HG03135 (cell line): ENCODE data around the gene TTC7B.
"Not testable (repeated sequence)": the region's sequence is repeated elsewhere in the genome, so short reads cannot be mapped to it uniquely, and the experiment has no call there.

Experiments
- ATAC-seq: cut with Tn5 transposase; IDR thresholded peaks from one replicate; pipeline ENCODE4 v1.9.1; 2021; ENCODE audit warnings: mild to moderate bottlenecking, moderate library complexity; ENCODE audit not compliant: unreplicated experiment

The TTC7B gene, protein sequence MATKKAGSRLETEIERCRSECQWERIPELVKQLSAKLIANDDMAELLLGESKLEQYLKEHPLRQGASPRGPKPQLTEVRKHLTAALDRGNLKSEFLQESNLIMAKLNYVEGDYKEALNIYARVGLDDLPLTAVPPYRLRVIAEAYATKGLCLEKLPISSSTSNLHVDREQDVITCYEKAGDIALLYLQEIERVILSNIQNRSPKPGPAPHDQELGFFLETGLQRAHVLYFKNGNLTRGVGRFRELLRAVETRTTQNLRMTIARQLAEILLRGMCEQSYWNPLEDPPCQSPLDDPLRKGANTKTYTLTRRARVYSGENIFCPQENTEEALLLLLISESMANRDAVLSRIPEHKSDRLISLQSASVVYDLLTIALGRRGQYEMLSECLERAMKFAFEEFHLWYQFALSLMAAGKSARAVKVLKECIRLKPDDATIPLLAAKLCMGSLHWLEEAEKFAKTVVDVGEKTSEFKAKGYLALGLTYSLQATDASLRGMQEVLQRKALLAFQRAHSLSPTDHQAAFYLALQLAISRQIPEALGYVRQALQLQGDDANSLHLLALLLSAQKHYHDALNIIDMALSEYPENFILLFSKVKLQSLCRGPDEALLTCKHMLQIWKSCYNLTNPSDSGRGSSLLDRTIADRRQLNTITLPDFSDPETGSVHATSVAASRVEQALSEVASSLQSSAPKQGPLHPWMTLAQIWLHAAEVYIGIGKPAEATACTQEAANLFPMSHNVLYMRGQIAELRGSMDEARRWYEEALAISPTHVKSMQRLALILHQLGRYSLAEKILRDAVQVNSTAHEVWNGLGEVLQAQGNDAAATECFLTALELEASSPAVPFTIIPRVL

DNA sequence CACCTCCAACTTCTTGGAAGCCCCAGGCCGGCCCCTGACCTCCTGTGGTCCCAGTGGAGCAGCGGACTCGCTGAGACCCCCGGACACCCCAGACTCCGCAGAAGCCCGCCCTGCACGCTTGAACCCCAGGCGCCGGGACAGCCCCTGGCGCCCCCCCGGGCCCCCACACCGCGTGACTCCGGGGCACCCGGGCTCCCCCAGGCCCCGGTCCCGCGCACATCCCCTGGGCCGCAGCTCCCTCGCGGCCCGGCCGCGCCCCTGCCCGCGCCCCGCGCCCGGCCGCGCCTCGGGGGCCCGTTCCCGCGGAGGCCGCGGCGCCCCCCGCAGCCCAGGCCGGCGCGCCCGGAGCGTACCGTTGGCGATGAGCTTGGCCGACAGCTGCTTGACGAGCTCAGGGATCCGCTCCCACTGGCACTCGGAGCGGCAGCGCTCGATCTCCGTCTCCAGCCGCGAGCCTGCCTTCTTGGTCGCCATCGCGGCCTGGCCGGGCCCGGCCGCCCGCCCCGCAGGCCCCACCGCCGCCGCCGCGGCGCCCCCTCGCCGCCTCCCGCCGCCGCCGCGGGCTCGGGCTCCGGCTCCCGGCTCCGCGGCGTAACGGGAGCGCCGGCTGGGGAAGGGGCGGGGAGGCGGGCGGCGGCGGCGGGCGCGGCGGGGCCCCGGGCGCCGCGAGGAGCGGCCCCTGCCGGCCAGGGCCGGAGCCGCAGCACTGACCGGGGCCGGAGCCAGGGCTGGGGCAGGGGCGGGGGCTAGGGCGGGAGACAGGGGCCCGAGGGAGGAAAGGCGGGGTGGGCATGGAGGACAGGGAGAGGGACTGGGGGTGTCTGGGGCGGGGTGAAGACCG, at the start of gene TTC7B:
Gene TTC7B, minus strand, starts transcription at position 609 of the 841 bp plus-strand sequence. Its CDS starts 135 bp downstream, at position 474.
- ATAC-seq: peak; percentile 64

DNA sequence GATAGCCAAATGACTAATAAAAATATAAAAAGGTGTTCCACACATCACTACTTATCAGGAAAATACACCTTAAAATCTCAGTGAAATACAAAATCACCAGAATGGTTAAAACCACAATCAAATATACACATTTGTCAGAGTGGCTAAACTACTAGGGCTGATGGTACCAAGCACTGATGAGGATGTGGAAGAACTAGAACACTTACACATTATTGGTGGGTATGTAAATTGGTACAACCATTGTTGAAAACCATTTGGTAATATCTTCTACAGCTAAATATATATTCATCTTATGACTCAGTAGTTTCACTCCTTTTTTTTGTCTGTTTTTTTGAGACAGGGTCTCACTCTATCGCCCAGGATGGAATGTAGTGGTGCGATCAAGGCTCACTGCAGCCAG, 48.5 kb upstream of the TTC7B start:
- no peak for ATAC-seq

DNA sequence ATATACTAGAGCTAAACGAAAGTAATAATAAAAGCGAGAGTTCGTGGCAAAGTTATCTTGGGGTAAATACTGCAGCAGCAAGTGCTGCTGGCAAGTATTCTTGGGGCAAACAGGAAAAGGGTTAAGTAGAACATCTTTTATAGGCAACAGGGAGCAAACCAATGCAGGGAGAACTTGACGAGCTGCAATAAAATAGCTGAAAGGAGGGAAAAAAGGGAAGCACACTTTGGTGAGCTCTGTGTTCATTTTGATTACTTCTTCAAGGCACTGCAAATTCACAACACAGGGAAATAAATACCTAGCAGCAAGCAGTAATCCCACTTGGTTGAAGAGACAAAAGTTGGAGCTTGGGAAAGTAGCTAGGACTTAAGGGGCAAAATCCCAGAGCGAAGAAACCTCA, 42.3 kb upstream of the TTC7B start:
- no peak for ATAC-seq

DNA sequence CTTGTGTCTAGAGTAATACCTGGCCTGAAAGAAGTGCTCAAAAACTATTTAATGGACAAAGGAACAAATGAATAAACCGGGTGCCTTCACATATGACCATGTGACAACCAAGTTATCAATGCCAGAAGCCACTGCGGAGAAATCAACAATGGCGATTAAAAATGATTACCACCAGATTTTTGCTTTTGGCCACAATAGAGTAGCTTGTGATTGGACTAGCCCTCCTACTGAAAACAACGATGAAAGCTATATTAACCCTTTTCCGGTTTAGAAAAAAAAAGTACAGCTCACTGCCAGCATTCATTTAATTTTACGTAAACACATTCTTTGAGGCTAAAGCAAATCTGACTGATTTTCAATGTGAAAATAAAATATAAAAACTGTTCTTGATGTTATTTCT, 41.6 kb upstream of the TTC7B start:
- no peak for ATAC-seq

DNA sequence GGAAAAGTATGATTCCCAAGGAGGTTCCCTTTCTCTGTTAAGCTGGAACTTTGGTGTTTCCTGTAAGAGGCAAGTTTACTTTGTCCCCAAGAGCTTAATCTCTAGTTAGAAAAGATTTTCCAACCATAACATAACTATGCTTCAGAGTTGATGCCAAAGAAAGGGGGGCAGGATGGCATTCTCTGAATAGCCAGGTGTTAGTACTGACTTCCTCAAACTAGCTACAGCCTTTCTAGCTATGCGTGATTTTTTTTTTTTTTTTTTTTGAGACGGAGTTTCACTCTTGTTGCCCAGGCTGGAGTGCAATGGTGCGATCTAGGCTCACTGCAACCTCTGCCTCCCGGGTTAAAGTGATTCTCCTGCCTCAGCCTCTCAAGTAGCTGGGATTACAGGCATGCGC, 39.9 kb upstream of the TTC7B start:
- ATAC-seq: not testable (repeated sequence)

DNA sequence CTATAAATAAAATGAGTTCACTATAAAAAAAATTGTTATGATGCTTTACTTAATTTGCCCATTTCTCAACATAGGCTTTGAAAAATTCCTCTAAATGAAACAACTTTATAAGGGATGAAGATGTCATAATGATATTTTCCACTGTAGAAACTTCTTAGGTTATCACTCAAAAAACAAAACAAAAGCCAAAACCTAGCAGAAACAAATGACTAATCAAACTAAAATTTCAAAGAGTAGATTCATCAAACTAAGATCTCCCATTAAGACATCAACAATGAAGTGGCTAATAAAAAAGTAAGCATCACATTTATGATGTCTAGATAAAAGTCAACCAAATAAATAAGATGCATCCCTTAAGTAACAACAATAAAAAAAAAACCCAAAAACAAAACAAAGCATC, 36.9 kb upstream of the TTC7B start:
- ATAC-seq: no peak

DNA sequence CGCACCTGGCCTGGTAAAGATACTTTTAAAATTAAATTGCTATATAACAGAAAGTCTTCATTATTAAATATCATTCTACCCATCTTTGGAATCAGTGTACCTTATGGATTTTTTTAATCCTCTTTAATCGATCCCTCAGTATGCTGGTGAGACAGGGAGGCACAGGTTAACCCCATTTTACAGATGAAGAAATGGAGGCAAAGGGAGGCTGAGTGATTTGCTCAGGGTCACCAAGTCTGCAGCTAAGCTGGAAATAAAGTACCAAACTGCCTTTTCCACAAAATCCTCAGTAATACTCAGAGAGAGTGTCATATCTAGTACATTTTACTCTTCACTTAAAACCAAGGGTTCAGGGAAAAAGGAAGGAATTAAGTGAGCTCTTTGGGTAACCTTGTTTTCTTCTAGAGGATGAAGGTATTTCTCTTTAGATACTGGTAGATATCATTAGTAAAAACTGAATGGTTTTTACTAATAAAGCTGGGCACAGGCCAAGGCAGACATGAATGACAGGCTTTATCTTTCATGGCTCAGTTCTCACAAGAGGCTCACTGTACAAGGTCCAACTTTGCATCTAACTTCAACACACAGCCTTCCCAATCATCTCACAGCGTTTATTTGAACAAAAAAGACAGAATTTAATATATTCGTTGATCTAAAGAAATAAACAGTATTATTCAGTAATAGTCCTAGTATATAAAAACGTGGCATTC, 35.3 kb upstream of the TTC7B start:
- no peak for ATAC-seq

DNA sequence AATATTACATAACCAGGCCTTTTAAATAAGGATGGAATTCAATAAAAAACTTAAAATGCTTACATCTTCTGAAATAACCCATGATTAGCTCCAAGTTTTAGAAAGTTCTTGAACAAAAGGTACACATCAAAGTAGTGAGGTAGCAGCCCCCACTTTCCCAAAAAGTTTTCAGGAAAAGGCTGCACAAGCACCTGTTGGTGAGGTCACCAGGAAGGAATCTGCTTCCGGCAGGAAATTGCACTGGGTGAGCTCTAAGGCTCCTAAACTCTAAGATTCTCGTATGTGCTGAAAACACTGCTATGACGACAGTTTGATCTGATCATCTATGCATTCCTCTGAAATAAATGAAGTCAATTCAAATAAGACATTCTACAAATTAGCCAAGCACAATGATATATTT, 34.3 kb upstream of the TTC7B start:
- no peak for ATAC-seq

DNA sequence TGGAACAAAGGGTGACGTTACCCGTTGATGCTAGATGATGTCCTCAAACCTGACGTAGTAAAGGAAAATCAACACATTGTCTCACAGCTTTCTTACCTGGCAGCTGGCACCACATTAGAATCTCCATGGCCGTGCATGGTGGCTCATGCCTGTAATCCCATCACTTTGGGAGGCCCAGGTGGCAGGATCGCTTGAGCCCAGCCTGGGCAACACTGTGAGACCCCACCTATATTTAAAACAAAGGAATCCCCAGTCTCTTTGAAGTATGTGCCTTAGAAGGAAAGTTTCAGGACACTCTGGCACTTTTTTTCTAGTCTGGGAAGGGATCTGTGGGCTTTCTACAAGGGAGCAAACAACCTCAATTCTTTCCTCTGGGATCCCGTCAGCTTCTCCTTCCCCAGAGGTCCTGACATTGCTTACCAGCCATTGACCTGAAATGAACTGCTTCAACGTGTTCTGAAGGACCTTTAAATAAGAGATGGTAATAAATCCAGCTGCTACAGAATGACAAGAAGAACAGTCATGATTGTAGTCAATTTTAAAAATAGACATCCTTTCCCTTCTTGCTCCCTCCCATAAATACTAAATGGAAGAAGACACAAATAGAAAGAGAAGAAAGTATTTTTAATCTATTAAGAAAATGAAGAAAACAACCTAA, 33.7 kb upstream of the TTC7B start:
- no peak for ATAC-seq

DNA sequence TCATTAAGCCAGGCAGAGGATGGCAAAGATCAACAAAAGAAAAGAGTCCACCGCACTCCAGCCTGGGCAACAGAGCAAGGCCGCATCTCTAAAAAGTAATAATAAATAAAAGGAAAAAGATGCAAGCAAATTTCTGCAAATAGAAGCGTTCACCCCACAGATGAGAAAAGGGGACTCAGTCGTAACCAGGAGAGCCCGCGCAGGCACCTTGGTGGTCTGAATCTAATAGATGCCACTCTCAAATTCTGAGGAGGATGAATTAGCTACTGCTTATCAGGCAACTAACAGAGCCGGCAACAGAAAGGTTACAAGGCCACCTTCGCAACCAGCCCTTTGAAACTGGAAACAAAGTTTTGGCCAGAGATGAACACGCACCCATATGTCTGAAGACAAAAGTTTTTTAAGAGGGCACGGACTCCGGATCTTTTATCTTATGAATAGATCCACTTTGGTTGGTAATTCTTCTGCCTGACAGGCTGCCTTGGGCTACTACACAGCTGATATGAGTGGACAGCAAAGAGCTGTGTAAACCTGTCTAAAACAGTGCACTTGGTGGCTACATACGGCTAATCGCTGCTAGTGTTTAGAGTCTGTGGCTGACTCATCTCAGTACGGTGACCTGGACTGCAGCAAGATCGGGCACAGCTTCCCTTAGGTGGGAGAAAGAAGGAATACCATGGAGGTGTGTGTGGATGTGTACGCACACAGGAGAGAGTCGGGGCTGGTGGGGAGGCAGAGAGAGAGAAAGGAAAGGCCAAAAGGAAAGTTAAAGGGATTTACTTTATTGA, 32.9 kb upstream of the TTC7B start:
- no peak for ATAC-seq

DNA sequence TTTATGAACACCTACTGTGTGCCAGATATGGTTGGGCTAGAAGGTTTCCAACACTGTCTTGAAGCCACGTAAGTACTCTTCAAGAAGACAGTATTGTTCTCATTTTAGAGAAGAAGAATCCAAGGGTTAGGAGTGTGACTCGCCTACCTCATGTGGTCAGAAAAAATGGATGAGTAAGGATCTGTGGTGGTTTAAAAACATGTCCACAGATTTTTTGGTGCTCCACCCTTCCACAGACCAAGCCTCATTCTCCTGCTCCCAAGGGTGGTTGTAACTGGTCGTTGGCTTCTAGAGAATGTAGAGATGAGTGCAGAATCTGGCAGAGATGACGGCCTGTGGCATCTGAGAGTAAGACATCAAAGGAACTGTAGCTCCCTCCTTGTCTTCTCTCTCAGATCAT, 30.3 kb upstream of the TTC7B start:
- ATAC-seq: no peak

DNA sequence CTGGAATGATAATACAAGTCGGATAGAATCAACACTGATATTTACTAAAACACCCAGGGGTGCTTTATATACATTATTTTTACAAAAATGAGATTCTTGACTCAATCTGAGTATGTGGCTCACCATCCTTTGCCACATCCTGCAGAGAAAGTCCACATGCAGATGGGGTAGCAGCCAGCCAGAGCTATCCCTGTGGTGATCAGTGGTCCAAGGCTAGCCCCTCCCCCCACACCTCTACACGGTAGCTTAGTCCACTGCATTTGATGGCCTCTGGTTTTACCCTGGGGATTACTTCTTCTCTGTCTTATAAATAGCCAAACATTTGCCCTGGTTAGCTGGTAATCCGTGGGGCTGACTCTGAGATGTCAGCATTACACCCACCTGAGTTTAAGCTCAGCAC, 28.1 kb upstream of the TTC7B start:
- ATAC-seq: no peak

DNA sequence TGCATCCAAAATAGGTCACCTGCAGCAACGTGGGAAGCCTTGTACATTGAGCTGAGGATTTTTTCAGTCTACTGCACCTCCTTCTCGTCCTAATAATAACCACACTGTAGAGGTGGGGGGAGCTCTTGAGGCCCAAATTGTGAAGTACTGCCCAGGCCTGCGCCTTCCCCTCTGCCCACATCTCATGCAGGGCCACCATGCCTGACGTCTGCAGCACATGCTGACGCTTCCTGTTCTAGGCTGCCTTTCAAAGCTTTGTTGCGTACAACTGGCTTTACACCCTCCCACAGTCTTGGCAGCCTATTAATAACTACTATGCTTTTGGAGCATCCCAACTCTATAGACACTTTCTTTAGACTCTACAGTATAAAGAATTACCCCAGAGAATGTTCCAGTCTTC, 26.5 kb upstream of the TTC7B start:
- no peak for ATAC-seq

DNA sequence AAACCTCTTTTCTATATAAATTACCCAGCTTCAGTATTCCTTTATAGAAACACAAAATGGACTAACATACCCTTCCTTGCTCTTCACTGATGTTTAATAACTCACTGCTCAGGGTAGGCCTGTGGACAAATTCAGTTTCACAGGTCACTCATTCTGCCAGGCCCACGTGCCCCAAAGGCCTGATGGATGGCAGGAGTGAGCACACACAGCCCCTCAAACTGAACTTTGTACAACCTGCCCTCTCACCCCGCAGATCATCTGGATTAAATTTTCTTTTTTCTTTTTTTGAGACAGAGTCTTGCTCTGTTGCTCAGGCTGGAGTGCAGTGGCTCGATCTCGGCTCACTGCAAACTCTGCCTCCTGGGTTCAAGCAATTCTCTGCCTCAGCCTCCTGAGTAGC, 24.4 kb upstream of the TTC7B start:
- not testable (repeated sequence) for ATAC-seq

DNA sequence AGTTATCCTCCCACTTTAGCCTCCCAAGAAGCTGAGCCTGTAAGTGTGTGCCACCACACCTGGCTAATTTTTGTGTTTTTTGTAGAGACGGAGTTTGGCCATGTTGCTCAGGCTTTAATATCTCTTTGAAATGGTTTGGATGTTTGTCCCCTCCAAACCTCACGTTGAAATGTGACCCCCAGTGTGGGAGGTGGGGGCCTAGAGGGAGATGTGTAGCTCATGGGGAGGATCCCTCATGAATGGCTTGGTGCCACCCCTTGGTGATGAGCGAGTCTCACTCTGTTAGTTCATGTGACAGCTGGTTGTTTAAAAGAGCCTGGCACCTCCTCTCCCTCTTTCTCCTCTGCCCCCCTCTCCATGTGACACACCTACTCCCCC, 23.6 kb upstream of the TTC7B start:
- no peak for ATAC-seq

DNA sequence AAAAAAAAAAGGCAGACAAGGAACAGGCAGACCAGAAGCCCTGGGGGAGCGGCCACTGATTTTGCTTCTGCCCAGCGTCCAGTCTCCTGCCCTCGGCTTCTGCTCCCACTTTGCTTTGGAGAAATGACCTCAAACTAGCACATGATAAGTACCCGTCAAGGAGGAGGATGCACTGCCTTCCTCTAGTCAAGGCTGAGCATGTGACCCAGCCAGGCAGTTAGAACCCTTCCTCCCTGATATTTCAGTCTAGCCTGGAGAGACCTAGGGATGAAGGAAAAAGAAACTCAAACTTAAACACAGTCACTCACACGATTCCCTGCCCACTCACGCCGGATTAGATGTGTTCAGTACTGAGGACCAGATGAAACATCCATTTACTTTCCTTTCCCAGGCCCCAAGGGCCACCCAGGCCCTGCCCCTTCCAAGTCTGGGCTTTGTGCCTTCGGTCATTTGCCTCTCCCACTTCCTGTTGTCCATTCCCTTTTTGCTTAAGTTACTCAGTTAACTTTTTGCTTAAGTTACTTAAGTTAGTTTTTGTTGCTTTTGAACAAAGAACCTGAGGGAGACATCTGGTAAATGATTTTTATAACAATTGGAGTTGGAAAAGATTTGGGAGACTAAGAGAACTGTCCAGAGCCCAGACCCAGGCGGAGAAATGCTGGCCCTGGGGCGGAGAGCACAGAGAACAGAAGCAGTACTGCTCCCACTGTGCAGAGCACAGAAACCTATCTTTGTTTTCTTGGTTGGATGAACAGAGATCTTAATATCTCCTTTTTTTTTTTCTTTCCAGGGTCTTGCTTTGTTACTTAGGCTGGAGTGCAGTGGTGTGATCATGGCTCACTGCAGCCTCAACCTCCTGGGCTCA, 23.0 kb upstream of the TTC7B start:
- no peak for ATAC-seq

DNA sequence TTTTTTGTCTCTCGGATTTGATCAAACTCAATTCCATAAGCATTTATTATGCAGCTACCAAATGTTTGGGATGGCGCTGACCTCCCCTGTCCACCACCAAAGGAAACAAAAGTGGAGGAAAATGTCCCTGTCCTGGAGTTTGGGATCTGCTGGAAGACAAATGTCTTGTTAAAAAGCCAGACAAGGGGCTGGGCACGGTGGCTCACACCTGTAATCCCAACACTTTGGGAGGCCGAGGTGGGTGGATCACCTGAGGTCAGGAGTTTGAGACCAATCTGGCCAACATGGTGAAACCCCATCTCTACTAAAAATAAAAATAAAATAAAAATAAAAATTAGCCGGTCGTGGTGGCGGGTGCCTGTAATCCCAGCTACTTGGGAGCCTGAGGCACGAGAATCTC, 22.3 kb upstream of the TTC7B start:
- not testable (repeated sequence) for ATAC-seq

DNA sequence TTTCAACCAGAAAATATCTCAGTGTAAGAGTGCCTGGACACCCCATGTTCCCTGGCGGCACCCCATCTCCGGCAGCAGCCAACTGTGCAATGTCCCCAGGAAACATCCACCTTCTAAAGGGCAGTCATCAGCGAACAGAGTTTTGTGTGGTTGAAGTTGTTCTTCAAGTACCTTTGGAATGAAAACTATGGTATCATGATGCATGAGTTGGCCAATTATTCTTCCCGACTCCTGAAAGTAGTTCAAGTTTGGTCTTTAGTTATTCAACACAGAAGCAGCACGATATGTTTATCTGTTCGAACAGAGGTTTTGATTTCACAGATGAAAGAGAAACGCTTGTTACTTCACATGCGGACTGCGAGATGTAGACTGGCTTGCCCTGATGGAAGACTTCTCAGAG, 21.1 kb upstream of the TTC7B start:
- ATAC-seq: no peak
